ENCODE measurements around the gene CLDN24.

The CLDN24 gene

GRCh38 chr4:183347146-183347545 is 24.9 kb upstream of the CLDN24 start:
- TF ChIP-seq NFIC (IDR thresholded peaks at IDR 0.05) (no peak), TEAD4 (IDR thresholded peaks at IDR 0.05) (no peak), CREB1 (IDR thresholded peaks at IDR 0.05; ENCODE audit: low read depth) (no peak), MAX (IDR thresholded peaks at IDR 0.05) (no peak)
- TF ChIP-seq, protein P1, sequence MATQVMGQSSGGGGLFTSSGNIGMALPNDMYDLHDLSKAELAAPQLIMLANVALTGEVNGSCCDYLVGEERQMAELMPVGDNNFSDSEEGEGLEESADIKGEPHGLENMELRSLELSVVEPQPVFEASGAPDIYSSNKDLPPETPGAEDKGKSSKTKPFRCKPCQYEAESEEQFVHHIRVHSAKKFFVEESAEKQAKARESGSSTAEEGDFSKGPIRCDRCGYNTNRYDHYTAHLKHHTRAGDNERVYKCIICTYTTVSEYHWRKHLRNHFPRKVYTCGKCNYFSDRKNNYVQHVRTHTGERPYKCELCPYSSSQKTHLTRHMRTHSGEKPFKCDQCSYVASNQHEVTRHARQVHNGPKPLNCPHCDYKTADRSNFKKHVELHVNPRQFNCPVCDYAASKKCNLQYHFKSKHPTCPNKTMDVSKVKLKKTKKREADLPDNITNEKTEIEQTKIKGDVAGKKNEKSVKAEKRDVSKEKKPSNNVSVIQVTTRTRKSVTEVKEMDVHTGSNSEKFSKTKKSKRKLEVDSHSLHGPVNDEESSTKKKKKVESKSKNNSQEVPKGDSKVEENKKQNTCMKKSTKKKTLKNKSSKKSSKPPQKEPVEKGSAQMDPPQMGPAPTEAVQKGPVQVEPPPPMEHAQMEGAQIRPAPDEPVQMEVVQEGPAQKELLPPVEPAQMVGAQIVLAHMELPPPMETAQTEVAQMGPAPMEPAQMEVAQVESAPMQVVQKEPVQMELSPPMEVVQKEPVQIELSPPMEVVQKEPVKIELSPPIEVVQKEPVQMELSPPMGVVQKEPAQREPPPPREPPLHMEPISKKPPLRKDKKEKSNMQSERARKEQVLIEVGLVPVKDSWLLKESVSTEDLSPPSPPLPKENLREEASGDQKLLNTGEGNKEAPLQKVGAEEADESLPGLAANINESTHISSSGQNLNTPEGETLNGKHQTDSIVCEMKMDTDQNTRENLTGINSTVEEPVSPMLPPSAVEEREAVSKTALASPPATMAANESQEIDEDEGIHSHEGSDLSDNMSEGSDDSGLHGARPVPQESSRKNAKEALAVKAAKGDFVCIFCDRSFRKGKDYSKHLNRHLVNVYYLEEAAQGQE (IDR thresholded peaks at IDR 0.05; ENCODE audit: low read depth), result no peak

GRCh38 chr4:183345261-183345660 is 23.0 kb upstream of the CLDN24 start:
- TF ChIP-seq, protein P1 (IDR thresholded peaks at IDR 0.05; ENCODE audit: low read depth), result no peak
- no peak for TF ChIP-seq RAD21 (IDR thresholded peaks at IDR 0.05; ENCODE audit: low read depth)
- no peak for TF ChIP-seq CEBPB (IDR thresholded peaks at IDR 0.05)
- TF ChIP-seq EGR1 (IDR thresholded peaks at IDR 0.05), result no peak
- no peak for TF ChIP-seq MAX (IDR thresholded peaks at IDR 0.05)
- no peak for TF ChIP-seq TCF12 (IDR thresholded peaks at IDR 0.05; ENCODE audit: low read depth)
- no peak for TF ChIP-seq CREB1 (IDR thresholded peaks at IDR 0.05; ENCODE audit: low read depth)
- no peak for TF ChIP-seq FOXM1 (IDR thresholded peaks at IDR 0.05; ENCODE audit: borderline replicate concordance, low read depth)
- TF ChIP-seq TEAD4 (IDR thresholded peaks at IDR 0.05), result no peak
- no peak for TF ChIP-seq YY1 (IDR thresholded peaks at IDR 0.05; ENCODE audit: low read depth)
- no peak for TF ChIP-seq EP300 (IDR thresholded peaks at IDR 0.05; ENCODE audit: borderline replicate concordance)
- TF ChIP-seq NFIC (IDR thresholded peaks at IDR 0.05), result no peak
- TF ChIP-seq, protein P2, sequence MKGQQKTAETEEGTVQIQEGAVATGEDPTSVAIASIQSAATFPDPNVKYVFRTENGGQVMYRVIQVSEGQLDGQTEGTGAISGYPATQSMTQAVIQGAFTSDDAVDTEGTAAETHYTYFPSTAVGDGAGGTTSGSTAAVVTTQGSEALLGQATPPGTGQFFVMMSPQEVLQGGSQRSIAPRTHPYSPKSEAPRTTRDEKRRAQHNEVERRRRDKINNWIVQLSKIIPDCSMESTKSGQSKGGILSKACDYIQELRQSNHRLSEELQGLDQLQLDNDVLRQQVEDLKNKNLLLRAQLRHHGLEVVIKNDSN (IDR thresholded peaks at IDR 0.05), result no peak
- TF ChIP-seq ZBTB7A (IDR thresholded peaks at IDR 0.05; ENCODE audit: low read depth), result no peak
- TF ChIP-seq TAF1 (IDR thresholded peaks at IDR 0.05; ENCODE audit: low read depth), result no peak

DNA sequence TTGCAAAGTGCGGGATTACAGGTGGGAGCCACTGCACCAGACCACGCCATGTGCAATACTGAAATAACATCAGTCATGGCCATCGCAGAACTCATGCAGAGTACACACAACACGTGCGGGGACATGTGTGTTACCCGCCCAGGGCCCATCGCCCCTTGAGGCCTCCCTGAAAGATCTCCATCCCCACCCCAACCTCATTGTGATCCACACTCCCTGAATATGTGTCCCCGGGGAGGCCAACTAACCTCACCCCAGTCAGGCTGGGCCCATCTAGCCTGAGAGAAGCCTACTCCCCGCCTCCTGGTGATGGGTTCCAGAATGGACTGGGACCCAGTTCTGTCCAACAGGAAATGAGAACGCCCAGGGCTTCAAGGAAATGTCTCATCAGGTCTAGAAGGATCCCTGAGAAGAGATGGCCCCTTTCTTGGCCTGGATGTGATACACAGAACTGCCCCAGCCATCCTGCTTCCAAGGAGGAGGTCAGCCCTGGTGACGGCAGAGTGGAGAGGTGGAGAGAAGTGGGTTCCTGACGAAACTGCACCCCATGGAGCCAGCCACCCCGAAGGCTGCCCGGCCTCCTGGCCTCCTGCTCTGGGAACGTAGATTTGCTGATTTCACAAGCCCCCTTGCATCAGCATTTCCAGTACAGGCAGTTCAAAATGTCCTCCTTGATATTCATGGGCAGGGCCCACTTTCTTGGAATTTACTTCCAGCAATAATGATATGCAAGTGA is 22.5 kb upstream of the CLDN24 start:
- TF ChIP-seq MAX (IDR thresholded peaks at IDR 0.05) (no peak), TCF12 (IDR thresholded peaks at IDR 0.05; ENCODE audit: low read depth) (no peak), NFIC (IDR thresholded peaks at IDR 0.05) (no peak), FOXM1 (IDR thresholded peaks at IDR 0.05; ENCODE audit: borderline replicate concordance, low read depth) (no peak), TEAD4 (IDR thresholded peaks at IDR 0.05) (no peak), RAD21 (IDR thresholded peaks at IDR 0.05; ENCODE audit: low read depth) (no peak), CREB1 (IDR thresholded peaks at IDR 0.05; ENCODE audit: low read depth) (no peak), EP300 (IDR thresholded peaks at IDR 0.05; ENCODE audit: borderline replicate concordance) (no peak), YY1 (IDR thresholded peaks at IDR 0.05; ENCODE audit: low read depth) (no peak), ZBTB7A (IDR thresholded peaks at IDR 0.05; ENCODE audit: low read depth) (no peak), TAF1 (IDR thresholded peaks at IDR 0.05; ENCODE audit: low read depth) (no peak), EGR1 (IDR thresholded peaks at IDR 0.05) (no peak), CEBPB (IDR thresholded peaks at IDR 0.05) (no peak)
- TF ChIP-seq, protein P1 (IDR thresholded peaks at IDR 0.05; ENCODE audit: low read depth), result no peak
- TF ChIP-seq, protein P2 (IDR thresholded peaks at IDR 0.05), result no peak

- TF ChIP-seq NFIC (IDR thresholded peaks at IDR 0.05) (no peak), CREB1 (IDR thresholded peaks at IDR 0.05; ENCODE audit: low read depth) (no peak), MAX (IDR thresholded peaks at IDR 0.05) (no peak), EGR1 (IDR thresholded peaks at IDR 0.05) (no peak)
Observed at GRCh38 chr4:183343730-183344129, 21.5 kb upstream of the CLDN24 start.
